Esophagus squamous epithelium (tissue), 5 donors: ENCODE measurements around the gene GADD45GIP1. TPM values are rescaled to one million over a fixed set of nuclear protein-coding genes. Genes with fewer than 3 reads are reported as not detected.

Experiments used
- DNase-seq: peaks from one replicate; lab custom pipeline; 2025; lab: John Stamatoyannopoulos, UW
- H3K27ac ChIP-seq, 4 donors: fragments of 200-600 bp; sonication (generic); one replicate each; pipeline ENCODE4 v1.5.1; 2016 to 2019; ENCODE audit warnings: mild to moderate bottlenecking in 1 of 4
- H3K27me3 ChIP-seq, 4 donors: fragments of 200-600 bp; sonication (generic); 1 replicate in 3 of 4; 2 replicates in 1 of 4; pipeline versions ENCODE4 v1.5.1 to v1.6.0; 2017 to 2021; ENCODE audit warnings: antibody characterized with exemption in 1 of 4
- H3K36me3 ChIP-seq, 3 donors: fragments of 200-600 bp; sonication (generic); one replicate each; pipeline ENCODE4 v1.5.1; 2016 to 2019
- H3K4me1 ChIP-seq, 3 donors: fragments of 200-600 bp; sonication (generic); one replicate each; pipeline ENCODE4 v1.5.1; 2017 to 2019
- H3K4me3 ChIP-seq, 4 donors: fragments of 200-600 bp; sonication (generic); 1 replicate in 3 of 4; 2 replicates in 1 of 4; pipeline ENCODE4 v1.5.1; 2016 to 2019; ENCODE audit warnings: mild to moderate bottlenecking in 2 of 4, moderate library complexity in 1 of 4
- H3K9me3 ChIP-seq, 3 donors: fragments of 200-600 bp; sonication (generic); one replicate each; pipeline ENCODE4 v1.5.1; 2016 to 2019
- POLR2A ChIP-seq, 4 donors: fragments of 450-650 bp; IDR thresholded peaks; one replicate each; pipeline ENCODE4 v1.6.1; 2017; ENCODE audit warnings: antibody characterized with exemption in 4 of 4, mild to moderate bottlenecking in 4 of 4, moderate library complexity in 3 of 4
- WGBS, 2 donors: methylation state at CpG; one replicate each; pipeline ENCODE4 v1.1.5; 2018; 5-methylcytosine and 5-hydroxymethylcytosine counted together
- intact Hi-C: fragments of 100-400 bp; cut with DNase I; formaldehyde crosslinking; loops from one replicate; pipeline ENCODE4 v1.15.0; 2022
- total RNA-seq, 4 donors: library from RNA; depleted of rRNA; stranded (reverse); fragments of >200 nt; gene quantifications; one replicate each; pipeline ENCODE4 v1.1.0, GENCODE V29; 2016
- TF ChIP-seq, protein P1 (sequence below), 6 experiments: fragments of 450-650 bp in 4 of 6; fragments of 200-600 bp in 2 of 6; sonication (generic) in 2 of 6; IDR thresholded peaks; one replicate each; pipeline ENCODE4 v1.5.1; 2016 to 2019; ENCODE audit warnings: antibody characterized with exemption in 6 of 6, mild to moderate bottlenecking in 4 of 6, moderate library complexity in 4 of 6
- donor health status: DM: yes; HTN: yes; CAD: no.

The GADD45GIP1 gene
- total RNA-seq, 4 donors from 2014 or later = 34.4 to 59.7 (median 44.9) TPM

- WGBS, 2 donors = 93 to 95% methylated on average over 5 of the region's 5 CpGs
- TF ChIP-seq, protein P1, sequence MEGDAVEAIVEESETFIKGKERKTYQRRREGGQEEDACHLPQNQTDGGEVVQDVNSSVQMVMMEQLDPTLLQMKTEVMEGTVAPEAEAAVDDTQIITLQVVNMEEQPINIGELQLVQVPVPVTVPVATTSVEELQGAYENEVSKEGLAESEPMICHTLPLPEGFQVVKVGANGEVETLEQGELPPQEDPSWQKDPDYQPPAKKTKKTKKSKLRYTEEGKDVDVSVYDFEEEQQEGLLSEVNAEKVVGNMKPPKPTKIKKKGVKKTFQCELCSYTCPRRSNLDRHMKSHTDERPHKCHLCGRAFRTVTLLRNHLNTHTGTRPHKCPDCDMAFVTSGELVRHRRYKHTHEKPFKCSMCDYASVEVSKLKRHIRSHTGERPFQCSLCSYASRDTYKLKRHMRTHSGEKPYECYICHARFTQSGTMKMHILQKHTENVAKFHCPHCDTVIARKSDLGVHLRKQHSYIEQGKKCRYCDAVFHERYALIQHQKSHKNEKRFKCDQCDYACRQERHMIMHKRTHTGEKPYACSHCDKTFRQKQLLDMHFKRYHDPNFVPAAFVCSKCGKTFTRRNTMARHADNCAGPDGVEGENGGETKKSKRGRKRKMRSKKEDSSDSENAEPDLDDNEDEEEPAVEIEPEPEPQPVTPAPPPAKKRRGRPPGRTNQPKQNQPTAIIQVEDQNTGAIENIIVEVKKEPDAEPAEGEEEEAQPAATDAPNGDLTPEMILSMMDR (IDR thresholded peaks at IDR 0.05) = no peak
- no peak for TF ChIP-seq POLR2A (IDR thresholded peaks at IDR 0.05)
- Histone ChIP-seq H3K27me3 (peaks cover 0 to 3% (median 0%) of the 10 kb centered on the region in 4 donors), H3K4me3 (no peak overlapping the region), H3K27ac (no peak overlapping the region), H3K4me1 (peaks cover 0 to 25% (median 3%) of the 10 kb centered on the region in 3 donors), H3K9me3 (no peaks in the 10 kb centered on the region), H3K36me3 (no peaks in the 10 kb centered on the region)
- intact Hi-C loops = no loop called here
- no peak for DNase-seq
Observed at GRCh38 chr19:12991296-12991695, 34.3 kb upstream of the GADD45GIP1 start.

- no peaks in the 10 kb centered on the region for H3K9me3 ChIP-seq
- H3K4me3 ChIP-seq = no peak overlapping the region
- no peak overlapping the region for H3K27ac ChIP-seq
- no peak for DNase-seq
- WGBS, 2 donors = 61 to 72% methylated on average over 3 of the region's 3 CpGs
- intact Hi-C loops = no loop called here
- no peak for TF ChIP-seq POLR2A (IDR thresholded peaks at IDR 0.05)
- TF ChIP-seq, protein P1 (IDR thresholded peaks at IDR 0.05) = no peak
- H3K36me3 ChIP-seq = no peaks in the 10 kb centered on the region
- H3K27me3 ChIP-seq = no peaks in the 10 kb centered on the region
- peaks cover 0 to 23% (median 3%) of the 10 kb centered on the region in 3 donors for H3K4me1 ChIP-seq
Observed at GRCh38 chr19:12990853-12991252, 33.8 kb upstream of the GADD45GIP1 start.

- peaks cover 0 to 23% (median 3%) of the 10 kb centered on the region in 3 donors for H3K4me1 ChIP-seq
- H3K27ac ChIP-seq = no peak overlapping the region
- H3K4me3 ChIP-seq = no peak overlapping the region
- WGBS, 2 donors = 64 to 68% methylated on average over 12 to 16 of the region's 22 CpGs
- H3K27me3 ChIP-seq = no peaks in the 10 kb centered on the region
- TF ChIP-seq POLR2A (IDR thresholded peaks at IDR 0.05) = no peak
- TF ChIP-seq, protein P1 (IDR thresholded peaks at IDR 0.05) = no peak
- no peak for DNase-seq
- no peaks in the 10 kb centered on the region for H3K36me3 ChIP-seq
- intact Hi-C loops = no loop called here
- no peaks in the 10 kb centered on the region for H3K9me3 ChIP-seq
Observed at GRCh38 chr19:12990431-12990830, 33.4 kb upstream of the GADD45GIP1 start.

GRCh38 chr19:12987781-12988180, 30.8 kb upstream of the GADD45GIP1 start:
- no peaks in the 10 kb centered on the region for H3K27me3 ChIP-seq
- no peak overlapping the region for H3K4me3 ChIP-seq
- no peaks in the 10 kb centered on the region for H3K36me3 ChIP-seq
- 34 to 36% methylated on average over 4 of the region's 10 CpGs for WGBS, 2 donors
- DNase-seq = no peak
- H3K27ac ChIP-seq = no peak overlapping the region
- peaks cover 0 to 22% (median 0%) of the 10 kb centered on the region in 3 donors for H3K4me1 ChIP-seq
- H3K9me3 ChIP-seq = no peaks in the 10 kb centered on the region
- intact Hi-C loops = no loop called here
- no peak for TF ChIP-seq POLR2A (IDR thresholded peaks at IDR 0.05)
- TF ChIP-seq, protein P1 (IDR thresholded peaks at IDR 0.05) = no peak

DNA sequence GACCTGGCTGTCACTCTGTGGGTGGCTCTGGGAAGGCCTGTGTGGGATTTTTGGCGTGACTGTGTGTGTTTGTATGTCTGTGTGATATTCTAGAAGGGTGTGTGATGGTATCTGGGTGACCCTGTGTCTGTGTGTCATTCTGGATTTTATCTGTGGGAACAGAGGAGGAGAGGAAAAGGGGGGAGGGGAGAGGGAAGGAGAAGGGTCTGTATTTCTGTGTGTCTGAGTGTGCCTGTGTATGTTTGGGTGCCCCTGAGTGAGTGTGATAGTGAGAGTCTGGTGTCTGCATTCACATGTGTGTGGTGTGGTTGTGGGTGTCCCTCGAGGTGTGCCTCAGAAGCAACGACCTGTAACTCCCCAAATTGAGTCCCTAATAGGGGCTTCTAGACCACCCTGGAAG, 30.2 kb upstream of the GADD45GIP1 start:
- peaks cover 0 to 22% (median 0%) of the 10 kb centered on the region in 3 donors for H3K4me1 ChIP-seq
- H3K4me3 ChIP-seq = no peak overlapping the region
- no peak overlapping the region for H3K27ac ChIP-seq
- intact Hi-C loops = no loop called here
- 70 to 71% methylated on average over 2 to 3 of the region's 3 CpGs for WGBS, 2 donors
- H3K9me3 ChIP-seq = no peaks in the 10 kb centered on the region
- no peak for DNase-seq
- H3K36me3 ChIP-seq = no peaks in the 10 kb centered on the region
- H3K27me3 ChIP-seq = no peaks in the 10 kb centered on the region
- TF ChIP-seq, protein P1 (IDR thresholded peaks at IDR 0.05) = no peak
- TF ChIP-seq POLR2A (IDR thresholded peaks at IDR 0.05) = no peak
